ENCODE results near the gene GNA12.
"Not testable (repeated sequence)": the region's sequence is repeated elsewhere in the genome, so short reads cannot be mapped to it uniquely, and the experiment has no call there.

The GNA12 gene

GRCh38 chr7:2734084-2734686 lies 109.9 kb downstream of the GNA12 start:
- in situ Hi-C loops (cut with MboI; ENCODE audit: low sequenced_read_pairs) = no loop called here

GRCh38 chr7:2732959-2733584 lies 111.0 kb downstream of the GNA12 start:
- in situ Hi-C loops (cut with MboI; ENCODE audit: low sequenced_read_pairs) = no loop called here

GRCh38 chr7:2732388-2732787 lies 111.7 kb downstream of the GNA12 start:
- in situ Hi-C loops (cut with MboI; ENCODE audit: low sequenced_read_pairs) = no loop called here

- in situ Hi-C loops (cut with MboI; ENCODE audit: low sequenced_read_pairs) = no loop called here
Observed at GRCh38 chr7:2730846-2731770, 113.0 kb downstream of the GNA12 start.

- in situ Hi-C loops (cut with MboI; ENCODE audit: low sequenced_read_pairs) = no loop called here
Observed at GRCh38 chr7:2729893-2730716, 114.0 kb downstream of the GNA12 start.

- in situ Hi-C loops (cut with MboI; ENCODE audit: low sequenced_read_pairs) = no loop called here
Observed at GRCh38 chr7:2729031-2729892, 114.8 kb downstream of the GNA12 start.

- in situ Hi-C loops (cut with MboI; ENCODE audit: low sequenced_read_pairs) = no loop called here
Observed at GRCh38 chr7:2728316-2729030, 115.6 kb downstream of the GNA12 start.

GRCh38 chr7:2727206-2727605 lies 116.9 kb downstream of the GNA12 start:
- in situ Hi-C loops (cut with MboI; ENCODE audit: low sequenced_read_pairs) = not testable (repeated sequence)

GRCh38 chr7:2726316-2727018 lies 117.6 kb downstream of the GNA12 start:
- in situ Hi-C loops (cut with MboI; ENCODE audit: low sequenced_read_pairs) = no loop called here

- in situ Hi-C loops (cut with MboI; ENCODE audit: low sequenced_read_pairs) = no loop called here
Observed at GRCh38 chr7:2725178-2726105, 118.7 kb downstream of the GNA12 start.

GRCh38 chr7:2724453-2725177 lies 119.5 kb downstream of the GNA12 start:
- in situ Hi-C loops (cut with MboI; ENCODE audit: low sequenced_read_pairs) = no loop called here

GRCh38 chr7:2724036-2724435 lies 120.1 kb downstream of the GNA12 start:
- in situ Hi-C loops (cut with MboI; ENCODE audit: low sequenced_read_pairs) = not testable (repeated sequence)

GRCh38 chr7:2723138-2723850 lies 120.8 kb downstream of the GNA12 start:
- in situ Hi-C loops (cut with MboI; ENCODE audit: low sequenced_read_pairs) = no loop called here

GRCh38 chr7:2722591-2722990 lies 121.5 kb downstream of the GNA12 start:
- in situ Hi-C loops (cut with MboI; ENCODE audit: low sequenced_read_pairs) = no loop called here

GRCh38 chr7:2721842-2722241 lies 122.3 kb downstream of the GNA12 start:
- in situ Hi-C loops (cut with MboI; ENCODE audit: low sequenced_read_pairs) = no loop called here

GRCh38 chr7:2720024-2720423 lies 124.1 kb downstream of the GNA12 start:
- in situ Hi-C loops (cut with MboI; ENCODE audit: low sequenced_read_pairs) = no loop called here

Data from HL-60/S4 treated with retinoic acid at 250 ng/mL for 4 days and 3 days (cell line).